Effector memory CD4-positive, alpha-beta T cell (primary cell): Measurements from ENCODE around the gene CDC7.

ENCODE experiments used
- DNase-seq, 3 donors: peaks; one replicate each; pipeline ENCODE4 v3.0.0-alpha.2; 2020
- H3K27ac ChIP-seq: 2 replicates; pipeline ENCODE4 v1.7.0; 2013; ENCODE audit warnings: mild to moderate bottlenecking, low read length, moderate library complexity; ENCODE audit not compliant: insufficient read depth, poor library complexity, severe bottlenecking
- H3K27me3 ChIP-seq: replicated peaks from 2 replicates; pipeline ENCODE4 v1.7.0; 2013; ENCODE audit warnings: mild to moderate bottlenecking, low read length; ENCODE audit not compliant: insufficient read depth, control insufficient read depth, poor library complexity, severe bottlenecking
- H3K36me3 ChIP-seq: 2 replicates; pipeline ENCODE4 v1.7.0; 2013; ENCODE audit warnings: mild to moderate bottlenecking, low read length, moderate library complexity; ENCODE audit not compliant: control insufficient read depth, insufficient read depth
- H3K4me1 ChIP-seq: 2 replicates; pipeline ENCODE4 v1.7.0; 2013; ENCODE audit warnings: low read length, mild to moderate bottlenecking; ENCODE audit not compliant: control insufficient read depth, insufficient read depth, poor library complexity, severe bottlenecking
- H3K4me3 ChIP-seq: 2 replicates; pipeline ENCODE4 v1.7.0; 2013; ENCODE audit warnings: low read length, low read depth, mild to moderate bottlenecking; ENCODE audit not compliant: insufficient read depth, poor library complexity, severe bottlenecking
- H3K9me3 ChIP-seq: 2 replicates; pipeline ENCODE4 v1.7.0; 2013; ENCODE audit warnings: mild to moderate bottlenecking, low read length, moderate library complexity; ENCODE audit not compliant: control insufficient read depth

The CDC7 gene

GRCh38 chr1:91568261-91568660, 67.6 kb downstream of the CDC7 start:
- Histone ChIP-seq H3K4me3 (no peak overlapping the region), H3K9me3 (no peaks in the 10 kb centered on the region), H3K27ac (no peak overlapping the region), H3K4me1 (peaks cover 7% of the 10 kb centered on the region), H3K27me3 (no peaks in the 10 kb centered on the region), H3K36me3 (no peaks in the 10 kb centered on the region)
- DNase-seq = no peak

- DNase-seq = no peak
- Histone ChIP-seq H3K27ac (no peak overlapping the region), H3K27me3 (no peaks in the 10 kb centered on the region), H3K4me1 (peaks cover 7% of the 10 kb centered on the region), H3K4me3 (no peak overlapping the region), H3K36me3 (no peaks in the 10 kb centered on the region), H3K9me3 (no peaks in the 10 kb centered on the region)
Observed at GRCh38 chr1:91569411-91570119, 68.9 kb downstream of the CDC7 start.

- Histone ChIP-seq H3K4me3 (no peak overlapping the region), H3K9me3 (no peaks in the 10 kb centered on the region), H3K36me3 (no peaks in the 10 kb centered on the region), H3K27ac (no peak overlapping the region), H3K4me1 (peaks cover 7% of the 10 kb centered on the region), H3K27me3 (no peaks in the 10 kb centered on the region)
- no peak for DNase-seq
Observed at GRCh38 chr1:91570120-91570448, 69.4 kb downstream of the CDC7 start.

DNA sequence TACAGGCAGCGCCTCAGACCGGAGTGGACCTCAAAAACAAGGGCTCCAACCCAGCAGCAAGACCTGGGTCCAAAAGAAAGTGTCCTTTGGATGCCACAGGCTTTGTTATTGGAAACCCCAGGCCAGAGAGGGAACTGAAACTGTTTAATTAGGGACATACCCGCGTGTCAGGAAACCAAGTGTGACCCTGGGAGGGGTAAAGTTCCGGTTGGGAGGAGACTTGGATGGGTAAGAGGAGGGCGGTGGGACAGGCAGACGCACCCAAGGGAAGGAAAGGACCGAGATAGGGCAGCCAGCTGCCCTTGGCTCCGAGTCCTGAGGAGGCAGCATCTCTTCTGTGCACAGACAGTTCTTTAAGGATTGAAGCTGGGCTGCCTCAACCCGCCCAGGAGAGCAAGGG, 71.4 kb downstream of the CDC7 start:
- DNase-seq = no peak
- Histone ChIP-seq H3K4me1 (peaks cover 12% of the 10 kb centered on the region), H3K27me3 (no peaks in the 10 kb centered on the region), H3K4me3 (no peak overlapping the region), H3K27ac (no peak overlapping the region), H3K9me3 (no peaks in the 10 kb centered on the region), H3K36me3 (no peaks in the 10 kb centered on the region)
